ENCODE measurements around the gene RBM28.

RBM28 gene

DNA sequence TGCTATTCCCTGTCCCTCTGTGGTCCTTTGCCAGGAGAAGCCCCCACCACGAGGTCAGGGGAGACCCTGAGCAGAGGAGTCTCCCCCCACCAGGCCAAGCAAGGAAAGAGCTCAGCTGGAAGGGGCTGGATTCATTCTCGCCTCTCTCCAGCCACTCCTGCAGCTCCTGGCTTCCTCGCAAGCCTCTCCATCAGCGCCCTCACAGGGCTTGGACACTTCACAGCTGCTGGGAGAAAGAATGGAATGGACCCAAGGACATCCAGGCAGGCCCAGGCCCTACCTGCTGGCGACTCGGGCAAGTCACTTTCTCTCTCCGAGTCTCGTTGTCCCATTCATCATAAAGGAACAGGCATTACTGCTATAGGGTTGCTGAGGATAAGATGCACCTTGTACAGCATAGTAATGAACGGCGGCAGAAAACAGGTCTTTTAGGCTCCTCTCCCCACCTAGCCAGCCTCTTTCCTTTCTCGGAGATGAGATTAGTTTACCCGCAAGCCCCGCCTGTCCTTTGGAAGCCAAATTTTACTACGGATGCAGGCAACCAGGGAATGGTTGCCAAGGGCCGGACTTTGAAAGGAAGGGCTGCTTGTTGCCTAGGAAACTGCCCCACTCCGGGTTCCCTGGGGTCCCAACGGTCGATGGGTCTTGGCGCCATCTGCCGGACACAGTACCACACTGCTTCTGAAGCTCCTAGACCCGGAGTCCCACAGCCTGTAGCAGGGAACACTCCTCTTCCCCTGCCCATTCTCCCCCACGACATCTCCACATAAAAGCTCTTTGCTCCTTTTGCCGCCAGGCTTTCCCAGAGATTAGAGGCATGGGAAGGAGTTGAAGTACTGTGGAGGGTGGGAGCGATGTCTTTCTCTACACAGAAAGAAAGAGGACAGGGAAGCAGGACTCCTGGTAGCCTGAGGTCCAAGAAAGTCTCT, 43.8 kb upstream of the RBM28 start:
- no peak overlapping the region for H3K4me3 ChIP-seq (ENCODE audit: insufficient read depth in 1 of 2, low read depth in 1 of 2, low read length in 2 of 2)
- no peak overlapping the region for H2BK15ac ChIP-seq (ENCODE audit: low read depth, poor library complexity, severe bottlenecking)
- no peaks in the 10 kb centered on the region for H3K9me3 ChIP-seq (ENCODE audit: control insufficient read depth, low read length)
- H3K14ac ChIP-seq (ENCODE audit: low read length in 2 of 2): no peak overlapping the region
- H2BK5ac ChIP-seq (ENCODE audit: low read depth, low read length, poor library complexity, severe bottlenecking): no peak overlapping the region
- peak; percentile 72 for DNase-seq
- H2AK5ac ChIP-seq (ENCODE audit: low read length, severe bottlenecking): no peak overlapping the region
- H3K4ac ChIP-seq (ENCODE audit: low read depth in 1 of 2, low read length in 2 of 2): no peak overlapping the region
- no peak overlapping the region for H4K8ac ChIP-seq (ENCODE audit: low read length)
- peaks cover 24 to 25% of the 10 kb centered on the region in 2 experiments for H3K27me3 ChIP-seq (ENCODE audit: control insufficient read depth in 1 of 2, insufficient read depth in 1 of 2, low read length in 2 of 2)
- no peak overlapping the region for H3K4me2 ChIP-seq (ENCODE audit: low read length, poor library complexity, severe bottlenecking)
- peak overlapping the region; percentile 29 for H3K9ac ChIP-seq (ENCODE audit: low read length)
- H2BK120ac ChIP-seq (ENCODE audit: low read depth, low read length): no peak overlapping the region
- peaks cover 8% of the 10 kb centered on the region for H3K4me1 ChIP-seq (ENCODE audit: control insufficient read depth, insufficient read depth, low read depth, low read length)
- H3K79me1 ChIP-seq (replicated peaks; ENCODE audit: low read length, poor library complexity, severe bottlenecking): no peaks in the 10 kb centered on the region
- no peak overlapping the region for H3K27ac ChIP-seq (ENCODE audit: low read length, poor library complexity, severe bottlenecking)
- no peak overlapping the region for H2AFZ ChIP-seq (ENCODE audit: low read depth, low read length)
- no peak overlapping the region for H3K23ac ChIP-seq (ENCODE audit: low read length in 2 of 2)
- peaks cover 2 to 13% of the 10 kb centered on the region in 2 experiments for H3K36me3 ChIP-seq (ENCODE audit: control insufficient read depth in 1 of 2, insufficient read depth in 2 of 2, low read depth in 1 of 2, low read length in 2 of 2)
- H3K18ac ChIP-seq (ENCODE audit: low read depth in 1 of 2, low read length in 2 of 2): no peak overlapping the region
- no peak overlapping the region for H2BK12ac ChIP-seq (ENCODE audit: low read length in 2 of 2)
- H4K91ac ChIP-seq (ENCODE audit: low read length): no peak overlapping the region
- 33% methylated on average over 22 of the region's 24 CpGs for WGBS

DNA sequence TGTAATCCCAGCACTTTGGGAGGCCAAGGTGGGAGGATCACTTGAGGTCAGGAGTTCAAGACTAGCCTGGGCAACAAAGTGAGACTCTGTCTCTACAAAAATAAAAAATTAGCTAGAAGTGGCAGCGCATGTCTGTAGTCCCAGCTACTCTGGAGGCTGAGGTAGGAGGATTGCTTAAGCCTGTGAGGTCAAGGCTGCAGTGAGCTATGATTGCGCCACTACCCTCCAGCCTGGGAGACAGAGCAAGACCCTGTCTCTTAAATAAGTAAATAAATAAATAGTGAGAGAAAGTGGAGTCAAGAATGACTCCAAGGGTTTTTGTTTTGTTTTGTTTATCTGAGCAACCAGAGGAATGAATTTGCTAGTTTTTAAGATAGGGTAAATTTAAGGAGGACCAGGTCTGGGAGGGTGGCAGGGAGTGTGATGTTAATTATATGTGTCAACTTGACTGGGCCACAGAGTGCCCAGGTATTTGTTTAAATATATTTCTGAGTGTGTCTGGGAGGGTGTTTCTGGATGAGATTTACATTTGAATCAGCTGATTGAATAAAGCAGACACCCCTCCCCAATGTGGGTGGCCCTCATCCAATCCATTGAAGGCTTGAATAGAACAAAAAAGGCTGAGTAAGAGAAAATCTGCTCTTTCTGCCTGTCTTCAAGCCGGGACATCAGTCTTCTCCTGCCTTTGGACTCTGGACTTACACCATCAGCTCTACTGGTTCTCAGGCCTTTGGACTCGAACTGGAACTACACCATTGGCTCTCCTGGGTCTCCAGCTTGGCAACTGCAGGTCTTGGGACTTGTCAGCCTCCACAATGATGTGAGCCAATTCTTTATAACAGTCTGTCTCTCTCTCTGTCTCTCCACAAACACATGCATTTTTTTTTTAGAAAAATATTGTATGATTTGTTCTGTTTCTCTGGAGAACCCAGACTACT, 42.5 kb upstream of the RBM28 start:
- no peak overlapping the region for H3K14ac ChIP-seq (ENCODE audit: low read length in 2 of 2)
- H3K9ac ChIP-seq (ENCODE audit: low read length): no peak overlapping the region
- no peak overlapping the region for H2BK15ac ChIP-seq (ENCODE audit: low read depth, poor library complexity, severe bottlenecking)
- H3K27me3 ChIP-seq (ENCODE audit: control insufficient read depth in 1 of 2, insufficient read depth in 1 of 2, low read length in 2 of 2): peaks cover 24 to 25% of the 10 kb centered on the region in 2 experiments
- no peak overlapping the region for H2BK120ac ChIP-seq (ENCODE audit: low read depth, low read length)
- no peak overlapping the region for H2BK5ac ChIP-seq (ENCODE audit: low read depth, low read length, poor library complexity, severe bottlenecking)
- no peak overlapping the region for H4K91ac ChIP-seq (ENCODE audit: low read length)
- no peak overlapping the region for H3K4me3 ChIP-seq (ENCODE audit: insufficient read depth in 1 of 2, low read depth in 1 of 2, low read length in 2 of 2)
- no peak overlapping the region for H3K27ac ChIP-seq (ENCODE audit: low read length, poor library complexity, severe bottlenecking)
- no peaks in the 10 kb centered on the region for H3K79me1 ChIP-seq (replicated peaks; ENCODE audit: low read length, poor library complexity, severe bottlenecking)
- peaks cover 0 to 2% of the 10 kb centered on the region in 2 experiments for H3K36me3 ChIP-seq (ENCODE audit: control insufficient read depth in 1 of 2, insufficient read depth in 2 of 2, low read depth in 1 of 2, low read length in 2 of 2)
- no peak overlapping the region for H3K23ac ChIP-seq (ENCODE audit: low read length in 2 of 2)
- no peak overlapping the region for H3K4me2 ChIP-seq (ENCODE audit: low read length, poor library complexity, severe bottlenecking)
- no peak overlapping the region for H3K4ac ChIP-seq (ENCODE audit: low read depth in 1 of 2, low read length in 2 of 2)
- H2BK12ac ChIP-seq (ENCODE audit: low read length in 2 of 2): no peak overlapping the region
- peaks cover 8% of the 10 kb centered on the region for H3K4me1 ChIP-seq (ENCODE audit: control insufficient read depth, insufficient read depth, low read depth, low read length)
- WGBS: 92% methylated on average over 4 of the region's 4 CpGs
- no peak overlapping the region for H3K18ac ChIP-seq (ENCODE audit: low read depth in 1 of 2, low read length in 2 of 2)
- no peak overlapping the region for H2AFZ ChIP-seq (ENCODE audit: low read depth, low read length)
- no peak overlapping the region for H2AK5ac ChIP-seq (ENCODE audit: low read length, severe bottlenecking)
- DNase-seq: peak; percentile 70
- no peaks in the 10 kb centered on the region for H3K9me3 ChIP-seq (ENCODE audit: control insufficient read depth, low read length)
- no peak overlapping the region for H4K8ac ChIP-seq (ENCODE audit: low read length)

DNA sequence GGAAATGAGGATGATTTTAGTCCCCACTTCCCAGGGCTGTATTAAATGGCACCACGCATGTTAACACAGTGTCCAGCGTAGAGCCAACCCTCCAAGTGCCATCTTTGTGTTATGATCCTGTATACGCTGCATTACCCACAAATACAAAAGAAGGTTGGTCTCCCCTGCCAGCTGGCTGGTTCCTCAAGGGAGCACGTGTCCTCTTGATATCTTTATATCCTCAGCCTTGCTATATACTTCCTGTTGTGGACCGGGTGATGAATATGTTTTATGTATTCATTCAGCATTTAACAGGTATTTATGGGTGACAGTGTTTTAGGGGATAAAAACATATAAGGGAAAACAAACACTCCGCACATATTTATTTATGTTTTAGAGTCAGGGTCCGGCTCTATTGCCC, 41.0 kb upstream of the RBM28 start:
- no peak for DNase-seq
- H3K4me1 ChIP-seq (ENCODE audit: control insufficient read depth, insufficient read depth, low read depth, low read length): peaks cover 10% of the 10 kb centered on the region
- no peak overlapping the region for H3K9ac ChIP-seq (ENCODE audit: low read length)
- no peak overlapping the region for H3K14ac ChIP-seq (ENCODE audit: low read length in 2 of 2)
- H3K4ac ChIP-seq (ENCODE audit: low read depth in 1 of 2, low read length in 2 of 2): no peak overlapping the region
- no peak overlapping the region for H2BK120ac ChIP-seq (ENCODE audit: low read depth, low read length)
- H4K8ac ChIP-seq (ENCODE audit: low read length): no peak overlapping the region
- no peak overlapping the region for H2BK12ac ChIP-seq (ENCODE audit: low read length in 2 of 2)
- no peak overlapping the region for H2BK15ac ChIP-seq (ENCODE audit: low read depth, poor library complexity, severe bottlenecking)
- H3K4me2 ChIP-seq (ENCODE audit: low read length, poor library complexity, severe bottlenecking): no peak overlapping the region
- no peaks in the 10 kb centered on the region for H3K36me3 ChIP-seq (ENCODE audit: control insufficient read depth in 1 of 2, insufficient read depth in 2 of 2, low read depth in 1 of 2, low read length in 2 of 2)
- no peak overlapping the region for H2AFZ ChIP-seq (ENCODE audit: low read depth, low read length)
- no peaks in the 10 kb centered on the region for H3K9me3 ChIP-seq (ENCODE audit: control insufficient read depth, low read length)
- H3K79me1 ChIP-seq (replicated peaks; ENCODE audit: low read length, poor library complexity, severe bottlenecking): no peaks in the 10 kb centered on the region
- no peak overlapping the region for H2BK5ac ChIP-seq (ENCODE audit: low read depth, low read length, poor library complexity, severe bottlenecking)
- no peak overlapping the region for H3K27ac ChIP-seq (ENCODE audit: low read length, poor library complexity, severe bottlenecking)
- 80% methylated on average over 5 of the region's 7 CpGs for WGBS
- no peak overlapping the region for H3K18ac ChIP-seq (ENCODE audit: low read depth in 1 of 2, low read length in 2 of 2)
- H2AK5ac ChIP-seq (ENCODE audit: low read length, severe bottlenecking): no peak overlapping the region
- H3K27me3 ChIP-seq (ENCODE audit: control insufficient read depth in 1 of 2, insufficient read depth in 1 of 2, low read length in 2 of 2): peaks cover 21 to 24% of the 10 kb centered on the region in 2 experiments
- H4K91ac ChIP-seq (ENCODE audit: low read length): no peak overlapping the region
- H3K23ac ChIP-seq (ENCODE audit: low read length in 2 of 2): no peak overlapping the region
- H3K4me3 ChIP-seq (ENCODE audit: insufficient read depth in 1 of 2, low read depth in 1 of 2, low read length in 2 of 2): no peak overlapping the region

DNA sequence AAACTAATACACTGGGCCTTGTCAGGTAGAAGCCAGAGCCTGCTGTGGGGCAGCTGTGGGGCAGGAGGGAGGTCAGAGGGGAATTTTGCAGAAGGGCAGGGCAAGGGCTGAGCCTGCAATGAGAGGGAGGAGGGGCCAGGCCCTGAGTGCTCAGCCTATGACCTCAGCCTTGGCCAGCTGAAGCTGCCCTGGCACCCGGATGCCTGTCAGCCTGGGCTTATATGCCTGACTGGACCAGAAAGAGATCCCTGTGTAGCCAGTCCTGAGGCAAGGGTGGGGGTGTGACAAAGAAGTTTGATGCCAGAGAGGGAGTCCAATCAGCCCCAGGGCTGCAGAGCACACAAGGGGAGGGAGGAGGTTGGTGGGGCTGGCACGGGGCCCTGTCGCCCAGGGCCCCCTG, 40.1 kb upstream of the RBM28 start:
- Histone ChIP-seq H3K23ac (ENCODE audit: low read length in 2 of 2) (no peak overlapping the region), H2AFZ (ENCODE audit: low read depth, low read length) (no peak overlapping the region), H3K18ac (ENCODE audit: low read depth in 1 of 2, low read length in 2 of 2) (no peak overlapping the region), H3K9me3 (ENCODE audit: control insufficient read depth, low read length) (no peaks in the 10 kb centered on the region), H2BK5ac (ENCODE audit: low read depth, low read length, poor library complexity, severe bottlenecking) (no peak overlapping the region), H2BK15ac (ENCODE audit: low read depth, poor library complexity, severe bottlenecking) (no peak overlapping the region), H2BK120ac (ENCODE audit: low read depth, low read length) (no peak overlapping the region), H3K36me3 (ENCODE audit: control insufficient read depth in 1 of 2, insufficient read depth in 2 of 2, low read depth in 1 of 2, low read length in 2 of 2) (no peaks in the 10 kb centered on the region), H4K8ac (ENCODE audit: low read length) (no peak overlapping the region), H3K27ac (ENCODE audit: low read length, poor library complexity, severe bottlenecking) (no peak overlapping the region), H3K4me1 (ENCODE audit: control insufficient read depth, insufficient read depth, low read depth, low read length) (peaks cover 6% of the 10 kb centered on the region), H3K9ac (ENCODE audit: low read length) (no peak overlapping the region), H3K4me3 (ENCODE audit: insufficient read depth in 1 of 2, low read depth in 1 of 2, low read length in 2 of 2) (peak overlapping the region in 1 of 2 experiments; percentile 12), H3K79me1 (replicated peaks; ENCODE audit: low read length, poor library complexity, severe bottlenecking) (no peaks in the 10 kb centered on the region), H4K91ac (ENCODE audit: low read length) (no peak overlapping the region), H3K4ac (ENCODE audit: low read depth in 1 of 2, low read length in 2 of 2) (no peak overlapping the region), H3K4me2 (ENCODE audit: low read length, poor library complexity, severe bottlenecking) (no peak overlapping the region), H2AK5ac (ENCODE audit: low read length, severe bottlenecking) (no peak overlapping the region), H3K27me3 (ENCODE audit: control insufficient read depth in 1 of 2, insufficient read depth in 1 of 2, low read length in 2 of 2) (peaks cover 16% of the 10 kb centered on the region in 2 experiments), H2BK12ac (ENCODE audit: low read length in 2 of 2) (no peak overlapping the region), H3K14ac (ENCODE audit: low read length in 2 of 2) (no peak overlapping the region)
- WGBS: 79% methylated on average over 1 of the region's 3 CpGs
- no peak for DNase-seq
